SK-N-MC (cell line): ENCODE data around the gene OTC.

Experiments used
- EZH2 ChIP-seq: fragments of 200-600 bp; sonication (generic); IDR thresholded peaks from one replicate; pipeline ENCODE4 v1.6.1; 2017; ENCODE audit warnings: antibody characterized with exemption
- POLR2AphosphoS5 ChIP-seq: IDR thresholded peaks from 2 replicates; pipeline ENCODE4 v1.6.1; 2012; ENCODE audit warnings: mild to moderate bottlenecking, low read depth, low read length, borderline replicate concordance

- TF ChIP-seq POLR2AphosphoS5 (no peak), EZH2 (no peak)
Observed at GRCh38 chrX:38363046-38363445, 10.6 kb downstream of the OTC start.
